ENCODE data around the gene SLC1A2.

- TF ChIP-seq CTCF (IDR thresholded peaks at IDR 0.05) (no peak), POLR2A (IDR thresholded peaks at IDR 0.05) (no peak)
Measured at GRCh38 chr11:35235157-35235468, 184.2 kb downstream of the SLC1A2 start.
